Stimulated activated CD8-positive, alpha-beta memory T cell treated with anti-CD3 and anti-CD28 coated beads, Interleukin-4, amount 100 ng/mL, for 24 hours (primary cell): ENCODE results near the gene GYPE.
A peak's percentile ranks its signal among the peaks of the same experiment; 100 is the strongest.
"Not testable (repeated sequence)": the region's sequence is repeated elsewhere in the genome, so short reads cannot be mapped to it uniquely, and the experiment has no call there.

ENCODE experiments used
- DNase-seq: peaks from one replicate; pipeline ENCODE4 v3.0.0-alpha.2; 2020; ENCODE audit warnings: low read depth

Gene GYPE

GRCh38 chr4:143905440-143905839 lies at the start of gene GYPE:
TSS of gene GYPE (minus strand) at chr4:143905559. CDS start at chr4:143905507, 52 bp downstream.
- not testable (repeated sequence) for DNase-seq

DNA sequence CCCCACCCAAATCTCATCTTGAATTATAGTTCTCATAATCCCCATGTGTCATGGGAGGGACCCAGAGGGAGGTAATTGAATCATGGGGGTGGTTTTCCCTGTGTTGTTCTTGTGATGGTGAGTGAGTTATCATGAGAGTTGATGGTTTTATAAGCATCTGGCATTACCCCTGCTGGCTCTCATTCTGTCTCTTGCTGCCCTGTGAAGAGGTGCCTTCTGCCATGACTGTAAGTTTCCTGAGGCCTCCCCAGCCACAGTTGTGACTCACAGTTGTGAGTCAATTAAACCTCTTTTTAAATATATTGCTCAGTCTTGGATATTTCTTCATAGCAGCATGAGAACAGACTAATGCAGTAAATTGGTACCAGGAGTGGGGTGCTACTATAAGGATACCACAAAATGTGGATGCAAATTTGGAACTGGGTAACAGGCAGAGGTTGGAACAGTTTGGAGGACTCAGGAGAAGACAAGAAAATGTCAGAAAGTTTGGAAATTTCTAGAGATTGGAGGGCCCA lies 46.2 kb upstream of the GYPE start:
- DNase-seq: not testable (repeated sequence)

GRCh38 chr4:143950967-143951366 lies 45.6 kb upstream of the GYPE start:
- DNase-seq: not testable (repeated sequence)

- not testable (repeated sequence) for DNase-seq
Observed at GRCh38 chr4:143950185-143950584, 44.8 kb upstream of the GYPE start.

DNA sequence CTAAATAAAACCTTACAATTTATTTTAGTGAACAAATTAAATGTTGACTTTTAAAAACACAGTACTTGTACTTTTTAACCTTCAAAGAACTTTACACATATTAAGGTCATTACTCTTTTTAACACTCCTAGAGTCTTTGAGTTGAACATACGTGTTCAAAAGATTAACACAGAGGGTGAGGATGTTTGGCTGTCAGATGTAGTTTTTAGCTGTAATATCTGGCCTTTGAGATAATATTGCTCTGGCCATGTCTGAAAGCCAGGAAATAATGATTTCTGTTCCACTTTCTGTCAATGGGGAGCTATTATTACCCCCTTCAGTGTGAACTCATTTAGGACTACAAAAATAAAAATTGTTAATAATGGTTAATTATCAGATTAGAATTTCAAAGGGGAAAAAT lies 42.1 kb upstream of the GYPE start:
- not testable (repeated sequence) for DNase-seq

DNA sequence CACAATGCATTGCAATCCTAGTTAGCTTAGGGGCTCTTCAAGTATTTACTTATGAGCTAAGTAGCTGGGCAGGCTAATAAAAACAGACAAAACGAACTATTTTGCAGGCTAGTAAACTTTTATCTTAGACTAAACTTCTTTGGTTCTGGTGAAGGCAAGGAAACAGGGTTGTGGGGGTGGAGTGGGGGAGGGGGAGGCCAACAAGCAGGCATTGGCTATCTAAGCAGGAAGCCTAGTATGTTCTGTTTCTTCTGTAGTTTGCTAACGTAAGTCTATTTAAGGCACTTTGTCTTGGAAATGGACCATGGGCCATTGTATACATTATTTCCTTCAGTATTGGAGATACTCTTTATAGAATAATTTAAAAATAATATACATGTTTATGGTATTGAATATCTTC lies 35.3 kb upstream of the GYPE start:
- DNase-seq: not testable (repeated sequence)

- no peak for DNase-seq
Observed at GRCh38 chr4:143939528-143939927, 34.2 kb upstream of the GYPE start.

- not testable (repeated sequence) for DNase-seq
Observed at GRCh38 chr4:143938890-143939289, 33.5 kb upstream of the GYPE start.

GRCh38 chr4:143921181-143921580 lies 15.8 kb upstream of the GYPE start:
- DNase-seq: no peak

DNA sequence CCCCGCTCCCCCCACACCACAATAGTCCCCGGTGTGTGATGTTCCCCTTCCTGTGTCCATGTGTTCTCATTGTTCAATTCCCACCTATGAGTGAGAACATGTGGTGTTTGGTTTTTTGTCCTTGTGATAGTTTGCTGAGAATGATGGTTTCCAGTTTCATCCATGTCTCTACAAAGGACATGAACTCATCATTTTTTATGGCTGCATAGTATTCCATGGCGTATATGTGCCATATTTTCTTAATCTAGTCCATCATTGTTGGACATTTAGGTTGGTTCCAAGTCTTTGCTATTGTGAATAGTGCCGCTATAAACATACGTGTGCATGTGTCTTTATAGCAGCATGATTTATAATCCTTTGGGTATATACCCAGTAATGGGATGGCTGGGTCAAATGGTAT lies 11.1 kb upstream of the GYPE start:
- DNase-seq: not testable (repeated sequence)

DNA sequence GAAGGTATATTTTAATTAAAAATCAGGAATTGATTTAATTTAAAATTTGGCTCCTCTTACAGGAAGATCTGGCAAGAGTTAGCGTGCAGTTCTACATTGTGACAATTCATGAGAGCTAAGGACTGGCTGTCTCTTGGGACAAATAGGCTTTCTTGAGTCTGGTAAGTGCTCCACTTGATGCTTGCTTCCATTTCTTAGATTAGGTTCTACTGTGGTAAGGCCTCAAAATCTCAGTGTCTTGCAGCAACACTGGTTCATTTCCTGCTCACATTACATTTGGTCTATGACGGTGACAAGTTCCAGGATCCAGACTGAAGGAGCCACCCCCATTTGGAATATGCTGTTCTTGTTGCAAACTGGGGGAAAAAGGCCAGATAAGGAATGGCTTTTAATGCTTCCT lies 7.1 kb upstream of the GYPE start:
- not testable (repeated sequence) for DNase-seq

DNA sequence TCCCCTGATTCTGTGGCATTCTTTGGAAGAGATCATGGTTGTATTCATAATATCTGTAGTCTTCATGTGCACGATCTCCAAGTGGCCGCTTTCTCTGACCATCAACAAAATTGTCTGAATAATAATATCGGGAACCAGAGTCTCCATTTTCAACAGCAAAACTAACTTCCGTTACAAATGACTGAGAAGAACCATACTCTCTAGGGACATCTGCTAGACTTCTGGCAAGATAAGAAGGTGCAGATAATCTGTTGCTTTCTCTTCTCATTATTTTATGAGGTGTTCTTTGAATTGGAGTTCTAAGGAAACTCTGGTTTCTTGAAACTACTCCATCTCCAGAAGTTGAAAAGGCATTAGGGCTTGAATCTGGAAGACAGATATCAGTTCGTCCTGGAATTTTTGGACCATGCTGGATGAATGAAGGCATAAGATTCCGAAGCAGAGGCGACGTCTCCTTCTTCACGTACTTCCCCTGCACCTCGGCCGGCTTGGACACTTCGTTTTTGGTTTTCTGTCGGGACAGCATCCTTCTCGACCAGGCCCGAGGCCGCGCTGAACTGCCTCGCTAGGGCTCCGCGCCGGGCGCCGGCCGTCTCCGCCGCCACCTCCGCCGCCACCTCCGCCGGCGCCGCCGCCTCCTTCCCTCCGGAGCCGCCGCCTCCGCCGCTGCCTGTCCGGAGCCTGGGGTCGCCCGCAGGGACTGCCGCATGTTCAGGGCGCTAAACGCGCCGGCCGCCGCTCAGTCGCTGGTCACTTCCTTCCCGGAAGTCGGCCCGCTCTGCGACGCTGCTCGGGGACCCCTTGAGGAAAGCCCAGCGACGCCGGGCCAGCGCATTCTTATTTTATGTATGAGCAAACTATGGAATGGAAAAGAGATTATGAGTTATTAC lies 6.4 kb upstream of the GYPE start:
- peak; percentile 3 for DNase-seq

GRCh38 chr4:143910906-143911305 lies 5.5 kb upstream of the GYPE start:
- not testable (repeated sequence) for DNase-seq

- DNase-seq: not testable (repeated sequence)
Observed at GRCh38 chr4:143907811-143908210, 2.5 kb upstream of the GYPE start.

DNA sequence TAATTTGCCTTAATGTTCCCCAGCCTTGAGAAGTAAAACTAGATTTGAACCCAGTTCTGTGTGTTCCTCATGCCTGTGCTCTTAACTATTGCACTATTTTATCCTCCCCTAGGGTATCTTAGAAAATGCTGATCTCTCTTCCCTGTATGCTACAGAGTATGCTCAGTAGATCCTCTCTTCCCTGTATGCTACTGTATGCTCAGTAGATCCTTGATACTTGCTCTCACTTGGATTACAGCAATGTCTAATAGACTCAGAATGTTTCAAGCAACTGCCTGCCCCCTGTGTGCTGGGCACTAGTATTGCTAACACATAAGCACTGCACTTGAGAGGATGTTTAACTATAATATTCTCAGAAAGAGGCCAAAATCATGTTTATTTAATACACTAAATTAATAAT lies 928 bp downstream of the GYPE start:
- not testable (repeated sequence) for DNase-seq

- DNase-seq: not testable (repeated sequence)
Observed at GRCh38 chr4:143890323-143890722, 15.0 kb downstream of the GYPE start.

DNA sequence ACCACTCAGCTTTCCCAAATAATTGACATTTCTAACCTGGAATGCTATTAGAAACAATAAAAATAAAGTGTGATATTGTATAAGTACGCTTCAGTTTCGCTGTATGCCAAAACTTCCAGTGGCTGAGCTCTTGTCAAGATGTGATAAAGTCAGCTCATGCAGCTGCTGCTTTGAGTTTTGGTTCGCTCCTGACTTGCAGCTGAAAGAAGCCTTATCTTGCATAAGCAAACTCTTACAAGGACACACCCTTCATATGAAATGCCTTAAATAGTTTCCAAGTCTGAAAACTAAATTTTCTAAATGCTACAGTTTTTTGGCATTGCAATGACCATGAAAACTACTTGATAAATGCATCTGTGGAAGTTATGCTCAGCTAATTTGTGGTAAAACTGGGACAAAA lies 17.2 kb downstream of the GYPE start:
- DNase-seq: not testable (repeated sequence)

DNA sequence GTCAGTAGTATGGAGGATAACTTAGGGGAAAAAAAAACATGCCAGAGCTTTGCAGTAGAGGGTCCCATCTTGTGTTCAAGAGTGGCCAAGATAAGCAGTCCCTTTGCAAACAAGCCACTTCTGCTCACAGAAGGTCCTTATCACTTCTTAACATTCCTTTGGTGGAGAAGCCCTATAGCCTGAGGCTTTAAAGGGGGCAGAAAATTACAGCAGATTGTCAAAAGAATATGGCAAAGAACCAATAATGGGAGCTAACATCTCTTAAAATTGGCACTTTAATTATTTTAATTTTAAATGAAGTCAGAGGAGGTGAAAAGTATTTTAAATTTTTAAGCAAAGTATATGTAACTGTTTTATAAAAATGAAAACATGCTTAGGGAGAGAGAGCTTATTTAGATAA lies 20.4 kb downstream of the GYPE start:
- not testable (repeated sequence) for DNase-seq

GRCh38 chr4:143883529-143883928 lies 21.8 kb downstream of the GYPE start:
- no peak for DNase-seq

- no peak for DNase-seq
Observed at GRCh38 chr4:143882892-143883291, 22.5 kb downstream of the GYPE start.

GRCh38 chr4:143879561-143879960 lies 25.8 kb downstream of the GYPE start:
- not testable (repeated sequence) for DNase-seq

GRCh38 chr4:143875357-143875756 lies 30.0 kb downstream of the GYPE start:
- not testable (repeated sequence) for DNase-seq

- not testable (repeated sequence) for DNase-seq
Observed at GRCh38 chr4:143870523-143871268, 34.7 kb downstream of the GYPE start.
